SK-MEL-5 (cell line): ENCODE data around the gene LMNTD2. TPM values are rescaled to one million over a fixed set of nuclear protein-coding genes. Genes with fewer than 3 reads are reported as not detected.
"Not testable (repeated sequence)": the region's sequence is repeated elsewhere in the genome, so short reads cannot be mapped to it uniquely, and the experiment has no call there.

Experiments
- DNase-seq: peaks from one replicate; pipeline ENCODE4 v3.0.0-alpha.2; 2016; ENCODE audit warnings: low read depth, low spot score
- in situ Hi-C: cut with HindIII; loops from 2 replicates; pipeline ENCODE4 v1.10.0; 2016; ENCODE audit warnings: low sequenced_read_pairs, high pct_unique_total_duplicates, low pct_unique_long_range_greater_than_20kb
- total RNA-seq: library from RNA; depleted of rRNA; stranded (reverse); fragments of >200 nt; shearing (Covaris generic); gene quantifications from 2 replicates; pipeline ENCODE4 v1.2.3, GENCODE V29; 2014

LMNTD2 gene
- total RNA-seq, 1 experiment from 2014 or later: 1.8 TPM

- DNase-seq, in situ Hi-C loops: not testable (repeated sequence)
Measured at GRCh38 chr11:574031-574570, 13.6 kb upstream of the LMNTD2 start.

- in situ Hi-C loops: no loop called here
- DNase-seq: no peak
Measured at GRCh38 chr11:573146-573759, 12.7 kb upstream of the LMNTD2 start.

DNA sequence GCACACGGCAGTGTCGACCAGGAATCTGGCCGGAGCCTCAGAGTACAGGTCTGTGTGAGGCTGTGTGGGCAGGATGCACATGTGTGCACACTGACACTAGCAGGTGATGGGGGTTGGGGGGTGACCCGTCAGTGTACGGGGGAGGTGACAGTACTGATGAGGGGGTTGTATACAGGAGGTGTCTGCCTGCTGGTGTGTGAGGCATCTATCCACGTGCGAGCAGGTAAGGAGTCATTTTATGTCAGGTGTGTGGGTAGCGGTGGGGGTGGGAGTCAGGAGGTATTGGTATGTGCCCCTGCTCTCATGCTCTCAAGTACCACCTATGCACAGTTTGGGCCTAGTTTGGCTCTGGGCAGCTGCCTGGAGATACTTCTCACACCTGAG, 11.3 kb upstream of the LMNTD2 start:
- DNase-seq: no peak
- in situ Hi-C loops: no loop called here

DNA sequence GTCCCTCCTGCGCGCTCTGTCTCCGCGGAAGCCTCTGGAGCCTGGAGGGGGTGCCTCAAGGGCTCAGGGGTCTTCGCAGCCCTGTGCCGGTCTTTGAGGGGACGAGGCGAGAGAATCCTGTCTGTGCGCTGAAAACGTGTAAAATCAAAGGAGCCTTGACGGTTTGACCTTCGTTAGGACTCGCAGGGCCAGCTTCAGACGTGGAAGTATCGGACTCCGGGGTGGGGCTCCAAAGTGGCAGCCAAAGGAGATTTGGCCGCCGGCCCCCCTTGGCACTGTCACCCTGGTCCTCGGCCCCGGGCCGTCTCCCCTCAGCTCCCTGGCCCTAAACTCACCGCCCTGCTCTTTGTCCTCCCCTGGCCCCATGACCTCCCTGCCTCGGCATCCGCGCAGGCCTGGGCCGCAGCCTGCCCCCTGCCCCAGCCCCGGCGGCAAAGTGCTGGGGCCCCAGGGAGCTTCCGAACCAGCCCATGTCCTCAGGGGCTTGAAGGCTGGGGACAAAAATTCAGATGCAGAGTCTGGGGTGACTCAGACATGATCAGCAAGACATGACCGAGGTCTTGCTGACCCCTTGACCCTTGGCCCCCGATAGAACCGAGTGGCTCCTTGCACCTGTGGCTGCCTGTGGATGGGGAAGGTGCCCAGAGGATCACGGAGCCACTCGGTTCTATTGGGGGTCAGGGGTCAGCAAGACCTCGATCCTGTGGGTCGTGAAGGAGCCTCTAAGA, 8.8 kb upstream of the LMNTD2 start:
- in situ Hi-C loops: no loop called here

DNA sequence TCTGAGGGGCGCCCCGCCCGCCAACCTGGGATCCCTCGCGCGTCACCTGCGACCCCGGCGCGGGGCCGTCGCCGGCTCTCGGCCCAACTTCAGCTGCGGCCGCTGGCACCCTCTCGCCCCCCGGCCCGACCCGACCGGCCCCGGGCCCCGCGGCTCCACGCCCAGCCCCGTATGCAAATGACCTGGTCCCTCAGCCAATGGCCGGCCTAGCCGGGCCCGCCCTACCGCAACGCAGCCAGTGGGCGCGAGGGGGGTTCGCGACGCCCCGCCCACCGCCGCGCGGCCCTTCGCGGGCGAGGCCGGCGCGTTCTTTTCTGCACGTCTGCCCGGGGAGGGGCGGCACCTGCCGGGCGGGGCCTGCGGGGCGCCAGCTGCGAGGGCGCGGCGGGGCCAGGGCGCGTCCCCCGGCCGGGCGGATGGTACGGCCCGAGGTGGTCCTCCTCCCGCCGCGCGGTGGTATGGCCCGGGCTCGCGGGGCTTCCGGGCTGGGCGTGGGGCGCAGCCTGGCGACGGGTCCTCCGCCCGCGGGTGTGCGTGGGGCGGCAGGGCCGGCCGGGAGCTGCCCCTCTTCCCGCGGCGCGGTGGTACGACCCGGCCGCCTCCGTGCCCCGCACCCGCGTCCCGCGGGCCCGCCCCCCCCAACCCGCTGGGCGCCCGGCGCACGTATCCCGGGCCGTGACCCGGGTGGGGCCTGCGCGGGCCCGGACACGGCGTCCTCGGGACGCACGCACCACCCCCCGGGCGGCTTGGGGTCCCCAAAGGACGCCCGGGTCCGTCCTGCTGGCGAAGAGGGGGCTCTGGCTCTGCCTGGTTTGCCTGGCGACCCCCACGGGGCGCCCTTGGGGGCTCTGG, 8.0 kb upstream of the LMNTD2 start:
- DNase-seq: peak; percentile 91
- in situ Hi-C loops: no loop called here

More for the DNA sequence above, 8.8 kb upstream of the LMNTD2 start:
- DNase-seq: no peak

DNA sequence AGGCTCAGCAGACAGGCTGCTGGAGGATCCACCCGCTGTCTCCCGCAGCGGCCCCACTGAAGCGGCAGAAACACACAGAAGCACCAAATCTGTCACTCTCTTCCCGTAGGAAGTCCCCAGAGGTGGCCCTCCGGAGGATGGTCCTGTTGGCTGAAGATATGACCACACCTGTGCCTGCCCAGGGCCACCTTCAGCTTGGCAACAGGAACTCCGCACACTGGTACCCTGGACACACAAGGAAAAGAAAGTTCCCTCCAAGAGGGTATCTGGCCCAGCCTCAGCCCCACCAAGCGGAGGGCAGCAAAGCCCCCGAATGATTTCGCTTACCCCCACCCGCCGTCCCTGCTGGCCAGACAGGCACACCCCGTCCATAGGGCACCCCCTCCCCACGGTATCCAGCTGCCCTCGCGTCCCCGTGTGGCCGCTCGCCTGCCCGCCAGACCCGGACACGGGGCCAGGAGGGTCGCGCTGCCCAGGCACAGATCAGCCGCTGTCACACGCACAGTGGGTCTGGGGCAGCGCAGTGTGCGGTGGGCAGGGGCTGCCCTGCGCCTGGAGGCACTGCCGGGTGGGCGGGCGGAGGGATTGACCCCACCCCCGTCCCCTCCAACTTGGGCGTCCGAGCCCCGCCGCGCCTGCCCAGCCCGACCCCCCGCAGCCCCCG, 7.2 kb upstream of the LMNTD2 start:
- in situ Hi-C loops: no loop called here
- no peak for DNase-seq

DNA sequence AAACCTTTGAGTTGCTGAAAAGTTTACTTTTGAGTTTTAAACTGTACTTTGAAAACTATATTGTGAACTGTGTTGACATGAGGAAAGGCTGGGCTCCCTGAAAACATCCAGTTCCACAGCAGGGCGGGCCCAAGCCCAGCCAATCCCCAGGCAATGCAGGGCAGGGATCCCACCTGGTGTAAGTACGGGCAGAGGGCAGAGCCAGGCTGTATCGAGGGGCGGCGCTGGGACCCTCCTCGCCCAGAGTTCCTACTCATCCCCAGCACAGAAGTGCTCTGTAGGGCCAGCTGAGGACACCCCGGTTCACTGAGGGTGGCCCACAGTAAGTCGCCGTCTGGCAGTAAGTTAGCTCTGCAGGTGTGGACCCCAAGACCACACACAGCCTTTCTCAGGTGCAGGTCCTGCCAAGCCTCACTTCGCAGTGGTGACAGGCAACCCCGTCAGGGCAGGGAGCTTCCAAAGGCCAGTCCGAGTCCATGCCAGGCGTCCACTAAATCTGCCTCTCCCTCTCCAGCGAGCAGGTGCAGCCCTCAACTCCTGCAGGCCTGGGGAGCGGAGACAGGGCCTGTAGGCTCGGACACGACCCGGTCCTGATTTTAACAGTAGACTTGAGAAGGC, 6.6 kb upstream of the LMNTD2 start:
- no peak for DNase-seq
- in situ Hi-C loops: no loop called here

GRCh38 chr11:565921-566509, 5.5 kb upstream of the LMNTD2 start:
- no peak for DNase-seq
- in situ Hi-C loops: no loop called here

DNA sequence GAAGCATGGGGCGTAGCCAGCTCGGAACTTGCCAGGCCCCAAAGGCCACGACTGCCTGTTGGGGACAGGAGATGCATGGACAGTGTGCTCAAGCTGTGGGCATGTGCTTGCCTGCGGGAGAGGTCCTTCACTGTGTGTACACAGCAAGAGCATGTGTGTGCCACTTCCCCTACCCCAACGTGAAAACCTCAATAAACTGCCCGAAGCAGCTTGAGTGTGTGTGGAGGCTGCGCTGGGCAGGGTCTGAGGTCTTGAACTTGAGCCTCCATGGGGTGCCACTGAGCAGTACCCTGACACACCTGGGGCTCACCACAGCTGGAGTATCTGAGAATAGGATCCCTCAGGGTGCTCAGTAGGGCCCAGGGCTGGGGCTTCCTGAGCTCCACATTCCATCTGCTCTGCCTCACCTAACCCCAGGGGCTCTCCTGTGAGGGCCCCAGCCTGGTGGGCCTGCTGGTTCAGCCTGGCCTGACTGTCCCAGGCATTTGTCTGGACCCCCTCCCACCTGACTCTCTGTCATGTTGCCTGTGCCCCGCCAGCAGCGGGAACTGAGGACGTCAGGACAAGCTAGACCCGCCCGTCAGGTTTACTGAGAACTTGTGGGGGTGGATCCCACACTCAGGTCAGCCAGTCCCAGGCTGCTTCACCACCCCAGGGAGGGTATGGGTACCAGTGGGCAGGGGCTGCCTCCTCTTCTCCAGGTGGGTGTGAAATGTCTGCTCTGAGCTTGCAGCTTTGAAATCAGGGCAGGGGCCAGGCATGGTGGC, 3.5 kb upstream of the LMNTD2 start:
- in situ Hi-C loops: no loop called here

GRCh38 chr11:563066-563811, 2.7 kb upstream of the LMNTD2 start:
- no peak for DNase-seq
- in situ Hi-C loops: no loop called here

More for the DNA sequence above, 3.5 kb upstream of the LMNTD2 start:
- DNase-seq: no peak

DNA sequence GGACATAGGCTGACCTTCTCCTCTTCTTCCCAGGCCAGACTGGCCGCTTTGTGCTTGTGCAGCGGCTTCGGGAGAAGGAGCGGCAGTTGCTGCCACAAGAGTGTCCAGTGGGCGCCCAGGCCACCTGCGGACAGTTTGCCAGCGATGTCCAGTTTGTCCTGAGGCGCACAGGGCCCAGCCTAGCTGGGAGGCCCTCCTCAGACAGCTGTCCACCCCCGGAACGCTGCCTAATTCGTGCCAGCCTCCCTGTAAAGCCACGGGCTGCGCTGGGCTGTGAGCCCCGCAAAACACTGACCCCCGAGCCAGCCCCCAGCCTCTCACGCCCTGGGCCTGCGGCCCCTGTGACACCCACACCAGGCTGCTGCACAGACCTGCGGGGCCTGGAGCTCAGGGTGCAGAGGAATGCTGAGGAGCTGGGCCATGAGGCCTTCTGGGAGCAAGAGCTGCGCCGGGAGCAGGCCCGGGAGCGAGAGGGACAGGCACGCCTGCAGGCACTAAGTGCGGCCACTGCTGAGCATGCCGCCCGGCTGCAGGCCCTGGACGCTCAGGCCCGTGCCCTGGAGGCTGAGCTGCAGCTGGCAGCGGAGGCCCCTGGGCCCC, 1.6 kb upstream of the LMNTD2 start:
- DNase-seq: no peak
- in situ Hi-C loops: no loop called here

- no peak for DNase-seq
- in situ Hi-C loops: no loop called here
Measured at GRCh38 chr11:561148-562003, 838 bp upstream of the LMNTD2 start.

- in situ Hi-C loops: no loop called here
- no peak for DNase-seq
Measured at GRCh38 chr11:559712-560304, 730 bp downstream of the LMNTD2 start.

GRCh38 chr11:559020-559620, 1.4 kb downstream of the LMNTD2 start:
- DNase-seq: no peak
- in situ Hi-C loops: no loop called here
